H9 (cell line): ENCODE results near the gene KCNJ15. TPM values are rescaled to one million over a fixed set of nuclear protein-coding genes. Genes with fewer than 3 reads are reported as not detected.

Experiments used
- DNase-seq: peaks from one replicate; pipeline ENCODE4 v3.0.0-alpha.2; 2017
- H2AFZ ChIP-seq: one replicate; pipeline ENCODE4 v1.6.1; 2013; ENCODE audit warnings: mild to moderate bottlenecking, low read length, control low read depth, moderate library complexity
- H2AK5ac ChIP-seq: 2 replicates; pipeline ENCODE4 v1.6.1; 2013; ENCODE audit warnings: low read length, control low read depth, mixed read lengths; ENCODE audit not compliant: insufficient read length
- H2BK120ac ChIP-seq: one replicate; pipeline ENCODE4 v1.6.1; 2013; ENCODE audit warnings: low read depth, mild to moderate bottlenecking, low read length, control low read depth, inconsistent platforms; ENCODE audit not compliant: poor library complexity, severe bottlenecking
- H2BK12ac ChIP-seq: 2 replicates; pipeline ENCODE4 v1.6.1; 2013; ENCODE audit warnings: low read length, control low read depth, mixed read lengths, low read depth; ENCODE audit not compliant: insufficient read length
- H2BK15ac ChIP-seq: 2 replicates; pipeline ENCODE4 v1.6.1; 2013; ENCODE audit warnings: low read depth, low read length, control low read depth
- H2BK20ac ChIP-seq: one replicate; pipeline ENCODE4 v1.6.1; 2013; ENCODE audit warnings: low read depth, mild to moderate bottlenecking, low read length, control low read depth, inconsistent platforms; ENCODE audit not compliant: poor library complexity, severe bottlenecking
- H2BK5ac ChIP-seq: 2 replicates; pipeline ENCODE4 v1.6.1; 2013; ENCODE audit warnings: low read length, control low read depth, mixed read lengths; ENCODE audit not compliant: insufficient read length
- H3K14ac ChIP-seq: 2 replicates; pipeline ENCODE4 v1.6.1; 2013; ENCODE audit warnings: low read length, control low read depth; ENCODE audit not compliant: insufficient read depth
- H3K18ac ChIP-seq: 2 replicates; pipeline ENCODE4 v1.6.1; 2013; ENCODE audit warnings: low read depth, mild to moderate bottlenecking, mixed read lengths, low read length, control low read depth; ENCODE audit not compliant: insufficient read length
- H3K23ac ChIP-seq: 2 replicates; pipeline ENCODE4 v1.6.1; 2013; ENCODE audit warnings: low read length, control low read depth, mixed read lengths, low read depth; ENCODE audit not compliant: insufficient read length
- H3K23me2 ChIP-seq: 2 replicates; pipeline ENCODE4 v1.6.1; 2013; ENCODE audit warnings: low read depth, mild to moderate bottlenecking, mixed read lengths, low read length, control low read depth; ENCODE audit not compliant: insufficient read length, poor library complexity, severe bottlenecking
- H3K27ac ChIP-seq: 2 replicates; pipeline ENCODE4 v1.5.1; 2013; ENCODE audit warnings: low read length, control low read depth, mixed read lengths, low read depth; ENCODE audit not compliant: insufficient read length
- H3K27me3 ChIP-seq: 2 replicates; pipeline ENCODE4 v1.6.1; 2013; ENCODE audit warnings: low read length, control low read depth, inconsistent platforms; ENCODE audit not compliant: insufficient read depth
- H3K4ac ChIP-seq: 2 replicates; pipeline ENCODE4 v1.6.1; 2013; ENCODE audit warnings: low read depth, mild to moderate bottlenecking, control low read depth, inconsistent platforms, low read length, moderate library complexity
- H3K4me1 ChIP-seq: 2 replicates; pipeline ENCODE4 v1.6.1; 2013; ENCODE audit warnings: low read length, control low read depth, inconsistent platforms; ENCODE audit not compliant: insufficient read depth
- H3K4me2 ChIP-seq: 2 replicates; pipeline ENCODE4 v1.6.1; 2013; ENCODE audit warnings: low read length, control low read depth, mixed read lengths; ENCODE audit not compliant: insufficient read length, insufficient read depth
- H3K56ac ChIP-seq: 2 replicates; pipeline ENCODE4 v1.6.1; 2013; ENCODE audit warnings: low read depth, mild to moderate bottlenecking, mixed read lengths, low read length, control low read depth; ENCODE audit not compliant: insufficient read length
- H3K79me1 ChIP-seq: 2 replicates; pipeline ENCODE4 v1.6.1; 2013; ENCODE audit warnings: low read depth, mild to moderate bottlenecking, moderate library complexity, low read length, control low read depth, inconsistent platforms; ENCODE audit not compliant: insufficient read depth, poor library complexity, severe bottlenecking
- H3K79me2 ChIP-seq: 2 replicates; pipeline ENCODE4 v1.6.1; 2013; ENCODE audit warnings: low read length, control low read depth, inconsistent platforms; ENCODE audit not compliant: insufficient read depth
- H3K9ac ChIP-seq: 2 replicates; pipeline ENCODE4 v1.6.1; 2013; ENCODE audit warnings: low read length, control low read depth, mixed read lengths; ENCODE audit not compliant: insufficient read length; ENCODE audit errors: extremely low read depth
- H3K9me3 ChIP-seq: one replicate; pipeline ENCODE4 v1.6.1; 2013; ENCODE audit warnings: low read depth, low read length, inconsistent platforms; ENCODE audit not compliant: control insufficient read depth
- H3T11ph ChIP-seq: one replicate; pipeline ENCODE4 v1.6.1; 2013; ENCODE audit warnings: mild to moderate bottlenecking, low read length, control low read depth, inconsistent platforms
- H4K20me1 ChIP-seq: one replicate; pipeline ENCODE4 v1.6.1; 2013; ENCODE audit not compliant: control insufficient read depth, insufficient read length, insufficient read depth
- H4K5ac ChIP-seq: 2 replicates; pipeline ENCODE4 v1.6.1; 2013; ENCODE audit warnings: low read depth, mild to moderate bottlenecking, mixed read lengths, low read length, control low read depth; ENCODE audit not compliant: insufficient read length
- H4K8ac ChIP-seq: replicated peaks from 2 replicates; pipeline ENCODE4 v1.6.1; 2013; ENCODE audit warnings: low read length, control low read depth, mixed read lengths, low read depth; ENCODE audit not compliant: insufficient read length
- H4K91ac ChIP-seq: 2 replicates; pipeline ENCODE4 v1.6.1; 2013; ENCODE audit warnings: low read depth, mild to moderate bottlenecking, moderate library complexity, mixed read lengths, low read length, control low read depth; ENCODE audit not compliant: insufficient read length
- H3K27ac Mint-ChIP-seq, 3 experiments: 2 replicates in 2 of 3; 3 replicates in 1 of 3; pipeline ENCODE4 v1.8.0; 2020 to 2021; ENCODE audit warnings: mixed read lengths in 3 of 3, mild to moderate bottlenecking in 1 of 3, moderate library complexity in 1 of 3
- H3K27me3 Mint-ChIP-seq: 2 replicates; pipeline ENCODE4 v1.8.0; 2021; ENCODE audit warnings: low read depth, mild to moderate bottlenecking, moderate library complexity, mixed read lengths
- H3K36me3 Mint-ChIP-seq, 3 experiments: 2 replicates in 2 of 3; 3 replicates in 1 of 3; pipeline ENCODE4 v1.8.0; 2020 to 2021; ENCODE audit warnings: low read depth in 3 of 3, mixed read lengths in 3 of 3; ENCODE audit not compliant: insufficient read depth in 1 of 3
- H3K4me1 Mint-ChIP-seq, 2 experiments: 2 replicates each; pipeline ENCODE4 v1.8.0; 2020; ENCODE audit warnings: mixed read lengths in 2 of 2
- H3K4me3 Mint-ChIP-seq, 2 experiments: 2 replicates in 1 of 2; 3 replicates in 1 of 2; pipeline ENCODE4 v1.8.0; 2020 to 2021; ENCODE audit warnings: mild to moderate bottlenecking in 2 of 2, mixed read lengths in 2 of 2, moderate library complexity in 1 of 2
- H3K9me3 Mint-ChIP-seq, 2 experiments: 2 replicates in 1 of 2; 3 replicates in 1 of 2; pipeline ENCODE4 v1.8.0; 2020; ENCODE audit warnings: mild to moderate bottlenecking in 2 of 2, mixed read lengths in 2 of 2, moderate library complexity in 1 of 2
- CTCF ChIP-seq: fragments of 200-600 bp; sonication (generic); conservative IDR thresholded peaks from 3 replicates; pipeline ENCODE4 v1.8.0; 2021; ENCODE audit warnings: antibody characterized with exemption, mild to moderate bottlenecking
- WGBS: extraction: QIAGEN DNeasy Blood & Tissue Kit; methylation state at CpG from one replicate; pipeline ENCODE4 v1.1.7; 2013; ENCODE audit warnings: missing lambda C conversion rate, low lambda C conversion rate, mixed read lengths; ENCODE audit not compliant: insufficient read length; ENCODE audit errors: extremely low coverage; 5-methylcytosine and 5-hydroxymethylcytosine counted together
- total RNA-seq: library from RNA; stranded (reverse); gene quantifications from 2 replicates; pipeline ENCODE4 v1.2.1, GENCODE V29; 2021

The KCNJ15 gene
- total RNA-seq, 1 experiment from 2014 or later, result not detected

GRCh38 chr21:38269576-38269936 is 12.8 kb downstream of the KCNJ15 start:
- H3K4me2 ChIP-seq, result no peak overlapping the region

More at GRCh38 chr21:38269576-38269936, 12.8 kb downstream of the KCNJ15 start:
- no peak overlapping the region for H3T11ph ChIP-seq
- no peak overlapping the region for H2BK15ac ChIP-seq
- H2BK120ac ChIP-seq, result no peak overlapping the region
- H3K4ac ChIP-seq, result no peak overlapping the region
- no peaks in the 10 kb centered on the region for H3K4me1 ChIP-seq
- H3K27ac Mint-ChIP-seq, result no peak overlapping the region
- no peak overlapping the region for H2BK12ac ChIP-seq
- no peak overlapping the region for H3K56ac ChIP-seq
- no peaks in the 10 kb centered on the region for H3K27me3 ChIP-seq
- no peaks in the 10 kb centered on the region for H4K20me1 ChIP-seq
- H2AFZ ChIP-seq, result no peak overlapping the region
- H3K4me3 Mint-ChIP-seq, result no peak overlapping the region
- no peak overlapping the region for H3K18ac ChIP-seq
- no peak overlapping the region for H2BK20ac ChIP-seq
- no peak overlapping the region for H4K91ac ChIP-seq
- H3K23ac ChIP-seq, result no peak overlapping the region
- no peak for TF ChIP-seq CTCF
- no peaks in the 10 kb centered on the region for H3K79me1 ChIP-seq
- H3K23me2 ChIP-seq, result no peaks in the 10 kb centered on the region
- no peaks in the 10 kb centered on the region; a peak in 1 of 7 replicates for H3K36me3 Mint-ChIP-seq
- DNase-seq, result no peak
- H3K79me2 ChIP-seq, result no peaks in the 10 kb centered on the region
- H3K9me3 ChIP-seq, result no peaks in the 10 kb centered on the region
- no peaks in the 10 kb centered on the region; a peak in 1 of 5 replicates for H3K9me3 Mint-ChIP-seq
- no peak overlapping the region for H2AK5ac ChIP-seq
- H3K27ac ChIP-seq, result no peak overlapping the region
- peaks cover 15 to 16% of the 10 kb centered on the region in 2 experiments for H3K4me1 Mint-ChIP-seq
- H3K9ac ChIP-seq, result no peak overlapping the region
- H3K14ac ChIP-seq, result no peak overlapping the region
- no peak overlapping the region for H4K8ac ChIP-seq
- WGBS, result no CpG with 5 or more reads among the region's 2 CpGs
- no peak overlapping the region for H2BK5ac ChIP-seq
- no peaks in the 10 kb centered on the region; the same call in 1 of the 2 replicates for H3K27me3 Mint-ChIP-seq
- H4K5ac ChIP-seq, result no peak overlapping the region
